Endodermal cell (in vitro differentiated cells): Measurements from ENCODE around the gene RPH3AL. TPM values are rescaled to one million over a fixed set of nuclear protein-coding genes. Genes with fewer than 3 reads are reported as not detected.

Experiments used
- DNase-seq: peaks from one replicate; pipeline ENCODE4 v3.0.0-alpha.2; 2017
- H3K27ac ChIP-seq: 2 replicates; pipeline ENCODE4 v1.5.1; 2013; ENCODE audit warnings: mild to moderate bottlenecking, low read depth, low read length, moderate library complexity
- H3K27me3 ChIP-seq: 2 replicates; pipeline ENCODE4 v1.6.1; 2013; ENCODE audit warnings: mild to moderate bottlenecking, low read length, moderate library complexity; ENCODE audit not compliant: insufficient read depth, control insufficient read depth, poor library complexity, severe bottlenecking
- H3K36me3 ChIP-seq: 2 replicates; pipeline ENCODE4 v1.7.0; 2013; ENCODE audit warnings: mild to moderate bottlenecking, low read length, moderate library complexity; ENCODE audit not compliant: control insufficient read depth, insufficient read depth
- H3K4me1 ChIP-seq: one replicate; pipeline ENCODE4 v1.7.0; 2013; ENCODE audit warnings: low read length; ENCODE audit not compliant: control insufficient read depth, insufficient read depth
- H3K4me3 ChIP-seq: 2 replicates; pipeline ENCODE4 v1.5.1; 2013; ENCODE audit warnings: mild to moderate bottlenecking, low read length, moderate library complexity
- H3K9ac ChIP-seq: 2 replicates; pipeline ENCODE4 v1.6.1; 2013; ENCODE audit warnings: mild to moderate bottlenecking, low read length, moderate library complexity; ENCODE audit not compliant: poor library complexity, severe bottlenecking; ENCODE audit errors: extremely low read depth
- H3K9me3 ChIP-seq: 2 replicates; pipeline ENCODE4 v1.6.1; 2013; ENCODE audit warnings: mild to moderate bottlenecking, low read length, moderate library complexity; ENCODE audit not compliant: control insufficient read depth
- H3K27ac Mint-ChIP-seq: 2 replicates; pipeline ENCODE4 v1.8.0; 2020; ENCODE audit warnings: mixed read lengths
- H3K27me3 Mint-ChIP-seq: 2 replicates; pipeline ENCODE4 v1.8.0; 2021; ENCODE audit warnings: mild to moderate bottlenecking, mixed read lengths; ENCODE audit not compliant: insufficient read depth
- H3K36me3 Mint-ChIP-seq: 2 replicates; pipeline ENCODE4 v1.8.0; 2020; ENCODE audit warnings: low read depth, mixed read lengths
- H3K4me1 Mint-ChIP-seq: 2 replicates; pipeline ENCODE4 v1.8.0; 2020; ENCODE audit warnings: mixed read lengths
- H3K4me3 Mint-ChIP-seq: 2 replicates; pipeline ENCODE4 v1.8.0; 2020; ENCODE audit warnings: mild to moderate bottlenecking, moderate library complexity, mixed read lengths
- H3K9me3 Mint-ChIP-seq: 2 replicates; pipeline ENCODE4 v1.8.0; 2020; ENCODE audit warnings: mild to moderate bottlenecking, mixed read lengths
- WGBS, 2 experiments: methylation state at CpG; one replicate each; pipeline versions ENCODE4 v1.1.5 to v1.1.7; 2013; ENCODE audit warnings: missing lambda C conversion rate in 2 of 2, mixed read lengths in 1 of 2; ENCODE audit not compliant: insufficient coverage in 1 of 2, insufficient read length in 1 of 2; 5-methylcytosine and 5-hydroxymethylcytosine counted together
- total RNA-seq, 2 donors: library from RNA; stranded (reverse); fragmentation: NEBNext Ultra II Directional in 1 of 2; extraction: Animal tissue kit (Norgen Biotek cat#: 25700) in 1 of 2; gene quantifications; 2 replicates in 1 of 2; 3 replicates in 1 of 2; pipeline ENCODE4 v1.2.1, GENCODE V29; 2021
- TF ChIP-seq, protein P1 (sequence below): fragments of 200-600 bp; sonication (generic); conservative IDR thresholded peaks from 2 replicates; pipeline ENCODE4 v1.5.0; 2021; ENCODE audit warnings: antibody characterized with exemption, mild to moderate bottlenecking

RPH3AL gene
- total RNA-seq, 2 donors from 2014 or later, result 14.7 to 16.9 TPM

DNA sequence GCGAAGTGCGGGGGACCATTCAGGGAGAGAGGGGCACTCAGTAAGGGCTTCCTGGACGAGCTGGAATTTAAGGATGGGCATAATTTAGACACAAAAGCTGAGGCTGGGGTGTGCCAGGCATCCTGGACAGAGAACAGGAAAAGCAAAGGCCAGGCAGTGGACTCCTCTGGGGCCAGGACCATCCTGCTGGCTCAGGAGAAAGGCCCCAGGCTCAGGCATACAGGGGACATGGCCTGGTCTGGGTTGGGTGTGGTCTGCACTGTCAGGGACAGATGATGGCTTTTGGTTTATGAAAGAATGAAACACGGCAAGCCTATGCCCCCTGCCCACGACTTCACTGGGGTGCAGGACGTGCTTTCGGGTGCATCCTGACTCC is 122.2 kb downstream of the RPH3AL start:
- TF ChIP-seq, protein P1, sequence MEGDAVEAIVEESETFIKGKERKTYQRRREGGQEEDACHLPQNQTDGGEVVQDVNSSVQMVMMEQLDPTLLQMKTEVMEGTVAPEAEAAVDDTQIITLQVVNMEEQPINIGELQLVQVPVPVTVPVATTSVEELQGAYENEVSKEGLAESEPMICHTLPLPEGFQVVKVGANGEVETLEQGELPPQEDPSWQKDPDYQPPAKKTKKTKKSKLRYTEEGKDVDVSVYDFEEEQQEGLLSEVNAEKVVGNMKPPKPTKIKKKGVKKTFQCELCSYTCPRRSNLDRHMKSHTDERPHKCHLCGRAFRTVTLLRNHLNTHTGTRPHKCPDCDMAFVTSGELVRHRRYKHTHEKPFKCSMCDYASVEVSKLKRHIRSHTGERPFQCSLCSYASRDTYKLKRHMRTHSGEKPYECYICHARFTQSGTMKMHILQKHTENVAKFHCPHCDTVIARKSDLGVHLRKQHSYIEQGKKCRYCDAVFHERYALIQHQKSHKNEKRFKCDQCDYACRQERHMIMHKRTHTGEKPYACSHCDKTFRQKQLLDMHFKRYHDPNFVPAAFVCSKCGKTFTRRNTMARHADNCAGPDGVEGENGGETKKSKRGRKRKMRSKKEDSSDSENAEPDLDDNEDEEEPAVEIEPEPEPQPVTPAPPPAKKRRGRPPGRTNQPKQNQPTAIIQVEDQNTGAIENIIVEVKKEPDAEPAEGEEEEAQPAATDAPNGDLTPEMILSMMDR, result no peak
- Mint-ChIP-seq H3K27ac (no peak overlapping the region), H3K4me1 (peaks cover 6% of the 10 kb centered on the region)

GRCh38 chr17:229709-230394 is 122.8 kb downstream of the RPH3AL start:
- DNase-seq, result no peak
- no peak overlapping the region for H3K27ac Mint-ChIP-seq
- Histone ChIP-seq H3K4me3 (no peak overlapping the region), H3K27ac (no peak overlapping the region), H3K9me3 (no peaks in the 10 kb centered on the region), H3K27me3 (no peaks in the 10 kb centered on the region), H3K36me3 (no peaks in the 10 kb centered on the region), H3K9ac (no peak overlapping the region), H3K4me1 (no peaks in the 10 kb centered on the region)
- H3K9me3 Mint-ChIP-seq, result no peaks in the 10 kb centered on the region
- H3K27me3 Mint-ChIP-seq, result no peaks in the 10 kb centered on the region
- no peaks in the 10 kb centered on the region for H3K36me3 Mint-ChIP-seq
- WGBS, 2 experiments, result 89 to 98% methylated on average over 8 to 15 of the region's 15 CpGs
- H3K4me1 Mint-ChIP-seq, result peaks cover 6% of the 10 kb centered on the region
- H3K4me3 Mint-ChIP-seq, result no peak overlapping the region
- TF ChIP-seq, protein P1, result no peak

More for the DNA sequence above, 122.2 kb downstream of the RPH3AL start:
- WGBS, 2 experiments, result 84 to 94% methylated on average over 5 to 7 of the region's 7 CpGs
- no peak overlapping the region for H3K4me3 ChIP-seq
- DNase-seq, result no peak
- H3K4me1 ChIP-seq, result no peaks in the 10 kb centered on the region
- Mint-ChIP-seq H3K27me3 (no peaks in the 10 kb centered on the region), H3K36me3 (no peaks in the 10 kb centered on the region), H3K4me3 (no peak overlapping the region), H3K9me3 (no peaks in the 10 kb centered on the region)
- no peaks in the 10 kb centered on the region for H3K9me3 ChIP-seq
- H3K27me3 ChIP-seq, result no peaks in the 10 kb centered on the region
- H3K27ac ChIP-seq, result no peak overlapping the region
- H3K9ac ChIP-seq, result no peak overlapping the region
- H3K36me3 ChIP-seq, result no peaks in the 10 kb centered on the region

DNA sequence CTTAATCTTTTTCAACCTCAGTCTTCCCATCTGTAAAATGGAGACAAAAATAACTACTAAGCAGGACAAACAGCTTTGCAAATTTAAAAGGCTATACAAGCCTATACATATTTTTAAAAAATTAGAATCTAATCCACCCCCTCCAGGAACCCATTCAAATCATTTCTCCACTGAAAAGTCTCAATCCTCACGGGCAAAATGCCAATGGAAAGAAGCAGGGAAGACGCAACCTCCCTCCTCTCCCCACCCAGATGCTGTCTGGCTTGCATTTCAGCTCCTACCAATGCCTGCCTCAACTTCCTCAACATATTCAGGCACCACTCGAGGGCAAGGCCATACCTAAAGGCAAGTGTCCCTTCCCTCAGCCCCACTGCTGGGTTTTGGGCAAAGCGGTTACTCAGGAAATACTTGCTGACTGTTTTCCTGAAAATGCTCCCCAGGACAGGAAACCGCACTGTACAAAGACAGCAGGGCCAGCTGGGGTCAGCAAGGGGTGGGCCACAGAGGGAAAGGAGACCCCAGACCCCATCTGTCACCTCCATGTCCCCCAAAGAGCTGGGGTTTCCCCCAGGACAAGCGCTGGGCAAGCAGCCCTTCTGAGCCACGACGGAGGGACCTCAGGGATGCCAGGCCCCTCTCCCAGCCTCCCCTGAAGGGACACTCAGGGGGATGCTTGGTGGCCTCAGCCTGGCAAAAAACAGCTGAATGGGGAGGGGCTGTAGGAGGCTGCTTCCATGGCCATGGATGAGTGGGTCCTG is 123.5 kb downstream of the RPH3AL start:
- H3K27me3 Mint-ChIP-seq, result no peaks in the 10 kb centered on the region
- Histone ChIP-seq H3K27ac (no peak overlapping the region), H3K9ac (no peak overlapping the region), H3K27me3 (no peaks in the 10 kb centered on the region), H3K36me3 (no peaks in the 10 kb centered on the region), H3K4me1 (no peaks in the 10 kb centered on the region), H3K9me3 (no peaks in the 10 kb centered on the region), H3K4me3 (no peak overlapping the region)
- H3K36me3 Mint-ChIP-seq, result no peaks in the 10 kb centered on the region
- TF ChIP-seq, protein P1, result no peak
- H3K27ac Mint-ChIP-seq, result no peak overlapping the region
- no peak for DNase-seq
- H3K9me3 Mint-ChIP-seq, result no peaks in the 10 kb centered on the region
- no peak overlapping the region for H3K4me3 Mint-ChIP-seq
- WGBS, 2 experiments, result 89% methylated on average over 3 to 8 of the region's 8 CpGs
- peaks cover 6% of the 10 kb centered on the region for H3K4me1 Mint-ChIP-seq
